Stromal cell of bone marrow (primary cell): ENCODE measurements around the gene PLK4.
"Not testable (repeated sequence)": the region's sequence is repeated elsewhere in the genome, so short reads cannot be mapped to it uniquely, and the experiment has no call there.

Experiments
- DNase-seq: peaks from one replicate; pipeline ENCODE4 v3.0.0-alpha.2; 2012; ENCODE audit warnings: low read depth

Gene PLK4

GRCh38 chr4:127880763-127881562, at the start of gene PLK4:
PLK4 (plus strand) TSS chr4:127880893; CDS start chr4:127881135, 242 bp downstream.
- peak; percentile 89 for DNase-seq

GRCh38 chr4:127832585-127832984, 48.1 kb upstream of the PLK4 start:
- DNase-seq = no peak

GRCh38 chr4:127843704-127844600, 36.7 kb upstream of the PLK4 start:
- DNase-seq = no peak

- DNase-seq = no peak
These were observed 36.0 kb upstream of the PLK4 start for GRCh38 chr4:127844601-127845116.

- DNase-seq = no peak
These were observed 34.6 kb upstream of the PLK4 start for GRCh38 chr4:127846061-127846460.

- DNase-seq = no peak
These were observed 33.9 kb upstream of the PLK4 start for GRCh38 chr4:127846765-127847164.

- no peak for DNase-seq
These were observed 31.0 kb upstream of the PLK4 start for GRCh38 chr4:127849505-127850234.

GRCh38 chr4:127852661-127853060, 28.0 kb upstream of the PLK4 start:
- DNase-seq = no peak

- DNase-seq = no peak
These were observed 24.4 kb upstream of the PLK4 start for GRCh38 chr4:127856196-127856812.

- DNase-seq = peak; percentile 59
These were observed 23.8 kb upstream of the PLK4 start for GRCh38 chr4:127856813-127857447.

GRCh38 chr4:127857641-127858040, 23.1 kb upstream of the PLK4 start:
- no peak for DNase-seq

- DNase-seq = no peak
These were observed 12.5 kb upstream of the PLK4 start for GRCh38 chr4:127868196-127868595.

- DNase-seq = no peak
These were observed 10.4 kb upstream of the PLK4 start for GRCh38 chr4:127870281-127870680.

- peak; percentile 87 for DNase-seq
These were observed 10.0 kb upstream of the PLK4 start for GRCh38 chr4:127870688-127871087.

- DNase-seq = no peak
These were observed 4.9 kb upstream of the PLK4 start for GRCh38 chr4:127875791-127876190.

GRCh38 chr4:127881563-127881864, 821 bp downstream of the PLK4 start:
- no peak for DNase-seq

GRCh38 chr4:127888559-127888958, 7.9 kb downstream of the PLK4 start:
- no peak for DNase-seq

GRCh38 chr4:127889903-127890302, 9.2 kb downstream of the PLK4 start:
- no peak for DNase-seq

- DNase-seq = no peak
These were observed 15.4 kb downstream of the PLK4 start for GRCh38 chr4:127896069-127896468.

GRCh38 chr4:127896528-127896927, 15.8 kb downstream of the PLK4 start:
- no peak for DNase-seq

GRCh38 chr4:127899682-127900081, 19.0 kb downstream of the PLK4 start:
- not testable (repeated sequence) for DNase-seq
